Esophagus squamous epithelium (tissue), 4 donors: ENCODE measurements around the gene SIPA1.

Experiments used
- CTCF ChIP-seq, 6 experiments: fragments of 450-650 bp in 4 of 6; fragments of 200-600 bp in 2 of 6; sonication (generic) in 2 of 6; IDR thresholded peaks; one replicate each; pipeline ENCODE4 v1.5.1; 2016 to 2019; ENCODE audit warnings: antibody characterized with exemption in 6 of 6, mild to moderate bottlenecking in 4 of 6, moderate library complexity in 4 of 6
- POLR2A ChIP-seq, 4 donors: fragments of 450-650 bp; IDR thresholded peaks; one replicate each; pipeline ENCODE4 v1.6.1; 2017; ENCODE audit warnings: antibody characterized with exemption in 4 of 4, mild to moderate bottlenecking in 4 of 4, moderate library complexity in 3 of 4

- TF ChIP-seq CTCF (IDR thresholded peaks at IDR 0.05) = no peak
- no peak for TF ChIP-seq POLR2A (IDR thresholded peaks at IDR 0.05)
These were observed 48.1 kb downstream of the SIPA1 start for GRCh38 chr11:65685981-65686380.
